Right lobe of liver (tissue), 4 donors: Measurements from ENCODE around the gene VKORC1L1.

Source experiments
- POLR2A ChIP-seq: fragments of 450-650 bp; IDR thresholded peaks from one replicate; pipeline ENCODE4 v1.6.1; 2017; ENCODE audit warnings: antibody characterized with exemption, mild to moderate bottlenecking
- TF ChIP-seq, protein P1 (sequence below), 4 donors: fragments of 200-600 bp in 3 of 4; fragments of 450-650 bp in 1 of 4; IDR thresholded peaks; one replicate each; pipeline versions ENCODE4 v1.5.1 to v1.8.0; 2016 to 2022; ENCODE audit warnings: antibody characterized with exemption in 4 of 4, mild to moderate bottlenecking in 2 of 4
- donor health status: DM: no; HTN: no; CAD: no.
- donor health status: DM: no; HTN: no; CAD: no.
- donor health status: DM: no; HTN: yes; CAD: no.

DNA sequence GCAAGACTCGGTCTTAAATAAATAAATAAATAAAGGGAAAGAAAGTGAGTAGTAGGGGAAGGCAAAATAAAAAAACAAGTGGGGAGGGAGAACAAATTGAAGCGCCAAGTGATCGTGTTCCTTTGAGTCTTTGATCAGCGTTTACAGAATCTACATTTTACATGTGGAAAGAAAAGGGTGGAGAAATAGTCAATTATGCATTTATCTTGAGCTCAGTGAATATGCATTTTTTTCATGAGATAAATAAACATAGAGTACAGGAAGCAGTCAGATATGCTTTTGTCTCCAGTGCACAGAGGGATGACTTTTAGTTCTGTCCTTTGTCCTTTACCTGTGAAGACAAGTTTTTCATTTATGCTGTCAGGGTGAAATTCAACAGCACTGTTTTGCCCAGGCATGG, 115.2 kb downstream of the VKORC1L1 start:
- TF ChIP-seq, protein P1, sequence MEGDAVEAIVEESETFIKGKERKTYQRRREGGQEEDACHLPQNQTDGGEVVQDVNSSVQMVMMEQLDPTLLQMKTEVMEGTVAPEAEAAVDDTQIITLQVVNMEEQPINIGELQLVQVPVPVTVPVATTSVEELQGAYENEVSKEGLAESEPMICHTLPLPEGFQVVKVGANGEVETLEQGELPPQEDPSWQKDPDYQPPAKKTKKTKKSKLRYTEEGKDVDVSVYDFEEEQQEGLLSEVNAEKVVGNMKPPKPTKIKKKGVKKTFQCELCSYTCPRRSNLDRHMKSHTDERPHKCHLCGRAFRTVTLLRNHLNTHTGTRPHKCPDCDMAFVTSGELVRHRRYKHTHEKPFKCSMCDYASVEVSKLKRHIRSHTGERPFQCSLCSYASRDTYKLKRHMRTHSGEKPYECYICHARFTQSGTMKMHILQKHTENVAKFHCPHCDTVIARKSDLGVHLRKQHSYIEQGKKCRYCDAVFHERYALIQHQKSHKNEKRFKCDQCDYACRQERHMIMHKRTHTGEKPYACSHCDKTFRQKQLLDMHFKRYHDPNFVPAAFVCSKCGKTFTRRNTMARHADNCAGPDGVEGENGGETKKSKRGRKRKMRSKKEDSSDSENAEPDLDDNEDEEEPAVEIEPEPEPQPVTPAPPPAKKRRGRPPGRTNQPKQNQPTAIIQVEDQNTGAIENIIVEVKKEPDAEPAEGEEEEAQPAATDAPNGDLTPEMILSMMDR (IDR thresholded peaks at IDR 0.05): no peak
- no peak for TF ChIP-seq POLR2A
